ENCODE results near the gene CCHCR1. TPM values are rescaled to one million over a fixed set of nuclear protein-coding genes. Genes with fewer than 3 reads are reported as not detected.

Gene CCHCR1
- total and polyA plus RNA-seq, 7 experiments from 2014 or later = 6.9 to 46.4 (median 24.2) TPM

DNA sequence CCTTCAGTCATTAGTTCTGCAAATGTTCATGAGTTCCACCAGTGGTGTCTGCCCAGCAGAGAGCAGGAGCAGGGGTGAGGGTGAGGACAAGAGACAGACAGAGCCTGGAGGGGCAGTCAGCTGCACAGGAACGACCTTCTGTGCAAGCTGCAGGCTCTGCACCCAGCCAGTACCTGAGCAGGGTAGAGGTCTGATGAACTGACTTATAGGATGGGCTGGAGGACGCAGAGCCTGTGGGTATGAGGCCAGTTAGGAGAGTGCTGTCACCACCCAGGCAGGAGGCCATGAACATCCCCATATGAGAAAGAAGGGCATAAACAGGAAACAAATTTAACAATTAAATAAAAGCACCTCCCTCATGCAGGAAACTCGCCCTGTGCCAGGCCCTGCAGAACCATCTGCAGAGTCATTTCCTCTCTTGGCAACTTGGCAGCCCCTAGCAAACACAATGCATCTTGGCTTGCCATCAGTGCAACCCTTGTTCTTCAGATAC is 63.2 kb downstream of the CCHCR1 start:
- Histone ChIP-seq H3K9me3 (ENCODE audit: control insufficient read depth in 2 of 3, low read length in 3 of 3) (no peaks in the 10 kb centered on the region), H3K36me3 (ENCODE audit: control insufficient read depth in 2 of 3, insufficient read depth in 3 of 3, low read length in 3 of 3) (no peaks in the 10 kb centered on the region), H3K4me3 (ENCODE audit: low read length) (peak overlapping the region; percentile 20), H3K27ac (ENCODE audit: low read depth, low read length) (peak overlapping the region; percentile 39), H3K4me1 (ENCODE audit: control insufficient read depth in 2 of 2, insufficient read depth in 2 of 2, low read length in 2 of 2) (peaks cover 28 to 39% of the 10 kb centered on the region in 2 donors), H3K27me3 (ENCODE audit: control insufficient read depth in 2 of 2, insufficient read depth in 2 of 2, low read length in 2 of 2) (no peaks in the 10 kb centered on the region)
- peaks cover 16 to 54% (median 42%) of the 10 kb centered on the region in 7 donors for H3K4me1 Mint-ChIP-seq
- H3K4me3 Mint-ChIP-seq = peak overlapping the region; percentile 58 to 91 (median 76)
- CTCF ChIA-PET = interaction anchor here (0.6 to 3.5 kb wide), 11 partner anchors 8 to 412 kb away, joined by 3 to 21 read pairs (median 3); partner anchors contain the start of genes PSORS1C1 and VARS2
- H3K27me3 Mint-ChIP-seq = peaks cover 0 to 12% (median 0%) of the 10 kb centered on the region in 5 donors
- peak; percentile 78 for ATAC-seq
- peak overlapping the region; percentile 75 to 99 (median 96) for H3K27ac Mint-ChIP-seq
- intact Hi-C loops (cut with micrococcal nuclease) = loop anchor here in 1 of 2 donors (1.0 kb wide), 2 partner anchors 21 to 34 kb away; no protein-coding TSS in a partner anchor
- H3K36me3 Mint-ChIP-seq = peaks cover 0 to 1% (median 0%) of the 10 kb centered on the region in 5 donors
- peaks cover 0 to 2% (median 0%) of the 10 kb centered on the region in 11 donors for H3K9me3 Mint-ChIP-seq
- DNase-seq = peak in 7 of 9 donors; percentile 13 to 75 (median 65)
- POLR2A ChIA-PET = interaction anchor here (0.6 to 2.5 kb wide), 8 partner anchors 15 to 562 kb away, joined by 3 to 11 read pairs (median 6); partner anchors contain the start of genes DDR1, PSORS1C1 and VARS2

DNA sequence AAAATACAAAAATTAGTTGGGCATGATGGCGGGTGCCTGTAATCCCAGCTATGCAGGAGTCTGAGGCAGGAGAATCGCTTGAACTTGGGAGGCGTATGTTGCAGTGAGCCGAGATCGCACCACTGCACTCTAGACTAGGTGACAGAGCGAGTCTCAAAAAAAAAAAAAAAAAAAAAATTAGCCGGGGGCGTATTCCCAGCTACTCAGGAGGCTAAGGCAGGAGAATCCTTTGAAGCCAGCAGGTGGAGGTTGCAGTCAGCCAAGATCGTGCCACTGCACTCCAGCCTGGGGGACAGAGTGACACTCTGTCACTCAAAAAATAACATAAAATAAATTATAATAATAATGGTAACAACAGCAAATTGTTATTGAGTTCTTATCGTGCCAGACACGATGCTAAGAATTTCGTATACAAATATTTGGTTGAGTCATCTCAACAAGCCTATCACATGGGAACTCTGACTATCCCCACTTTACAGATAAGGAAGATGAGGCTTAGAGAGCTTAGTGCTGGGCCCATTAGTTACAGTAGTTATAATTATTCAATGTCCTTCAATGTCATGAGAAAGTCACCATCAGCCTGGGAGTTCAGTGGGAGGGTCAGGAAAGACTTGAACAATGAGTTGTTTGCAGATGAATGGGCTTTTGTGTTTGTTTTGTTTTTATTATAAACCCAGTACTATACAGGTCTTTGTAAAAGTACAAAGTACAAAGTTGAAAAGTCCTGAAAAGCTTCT is 64.7 kb downstream of the CCHCR1 start:
- Histone ChIP-seq H3K9me3 (ENCODE audit: control insufficient read depth in 2 of 3, low read length in 3 of 3) (no peaks in the 10 kb centered on the region), H3K4me3 (ENCODE audit: low read length) (no peak overlapping the region), H3K4me1 (ENCODE audit: control insufficient read depth in 2 of 2, insufficient read depth in 2 of 2, low read length in 2 of 2) (peaks cover 28 to 39% of the 10 kb centered on the region in 2 donors), H3K36me3 (ENCODE audit: control insufficient read depth in 2 of 3, insufficient read depth in 3 of 3, low read length in 3 of 3) (no peaks in the 10 kb centered on the region), H3K27me3 (ENCODE audit: control insufficient read depth in 2 of 2, insufficient read depth in 2 of 2, low read length in 2 of 2) (no peaks in the 10 kb centered on the region), H3K27ac (ENCODE audit: low read depth, low read length) (no peak overlapping the region)
- Mint-ChIP-seq H3K9me3 (peaks cover 0 to 2% (median 0%) of the 10 kb centered on the region in 11 donors), H3K4me3 (peak overlapping the region in 1 of 10 donors; percentile 43), H3K27me3 (peaks cover 0 to 4% (median 0%) of the 10 kb centered on the region in 5 donors), H3K27ac (peak overlapping the region in 7 of 9 donors; percentile 33 to 98 (median 62)), H3K36me3 (peaks cover 0 to 1% (median 0%) of the 10 kb centered on the region in 5 donors), H3K4me1 (peaks cover 16 to 51% (median 39%) of the 10 kb centered on the region in 7 donors)
- intact Hi-C loops (cut with micrococcal nuclease) = no loop called here
- DNase-seq (no peak), ATAC-seq (no peak)
- CTCF ChIA-PET = interaction anchor here (0.6 to 3.5 kb wide), 13 partner anchors 9 to 1231 kb away, joined by 3 to 21 read pairs (median 3); partner anchors contain the start of genes PSORS1C1 and VARS2
- POLR2A ChIA-PET = interaction anchor here (0.9 to 2.5 kb wide), 10 partner anchors 9 to 560 kb away, joined by 3 to 11 read pairs (median 6); partner anchors contain the start of genes DDR1, PSORS1C1 and VARS2

Other genes with a start within 250 kb of the CCHCR1 start
- 10 to 100 TPM; 18.8 to 42.3 (median 32.2) TPM for gene GTF2H4, start 249.6 kb downstream of the CCHCR1 start, total RNA-seq
- gene GTF2H4, start 249.6 kb downstream of the CCHCR1 start, polyA plus RNA-seq = 10 to 100 TPM in 1 of 2 donors, 1 to 10 TPM in 1; 8.0 to 12.1 TPM
- 10 to 100 TPM; 22.2 to 47.3 (median 37.9) TPM for gene VARS2, start 243.6 kb downstream of the CCHCR1 start, total RNA-seq
- gene VARS2, start 243.6 kb downstream of the CCHCR1 start, polyA plus RNA-seq = 10 to 100 TPM; 17.1 to 18.9 TPM
- not detected for gene SFTA2, start 225.6 kb downstream of the CCHCR1 start, total RNA-seq
- gene SFTA2, start 225.6 kb downstream of the CCHCR1 start, polyA plus RNA-seq = under 1 TPM in 1 of 2 donors, not detected in 1; 0.34 TPM
- not detected for gene MUCL3, start 216.8 kb downstream of the CCHCR1 start, total RNA-seq
- gene MUCL3, start 216.8 kb downstream of the CCHCR1 start, polyA plus RNA-seq = not detected
- gene MUC21, start 174.1 kb downstream of the CCHCR1 start, total RNA-seq = not detected
- gene MUC21, start 174.1 kb downstream of the CCHCR1 start, polyA plus RNA-seq = not detected
- gene MUC22, start 147.3 kb downstream of the CCHCR1 start, total RNA-seq = not detected
- not detected for gene MUC22, start 147.3 kb downstream of the CCHCR1 start, polyA plus RNA-seq
- gene C6orf15, start 45.2 kb downstream of the CCHCR1 start, total RNA-seq = not detected
- gene C6orf15, start 45.2 kb downstream of the CCHCR1 start, polyA plus RNA-seq = not detected
- gene PSORS1C1, start 43.0 kb downstream of the CCHCR1 start, total RNA-seq = not detected
- not detected for gene PSORS1C1, start 43.0 kb downstream of the CCHCR1 start, polyA plus RNA-seq
- gene CDSN, start 37.4 kb downstream of the CCHCR1 start, total RNA-seq = not detected
- gene CDSN, start 37.4 kb downstream of the CCHCR1 start, polyA plus RNA-seq = not detected
- gene PSORS1C2, start 18.7 kb downstream of the CCHCR1 start, total RNA-seq = not detected
- not detected for gene PSORS1C2, start 18.7 kb downstream of the CCHCR1 start, polyA plus RNA-seq
- 10 to 100 TPM in 1 of 5 experiments, 1 to 10 TPM in 4; 4.3 to 78.9 (median 9.4) TPM for gene TCF19, start 787 bp upstream of the CCHCR1 start, total RNA-seq
- gene TCF19, start 787 bp upstream of the CCHCR1 start, polyA plus RNA-seq = 1 to 10 TPM; 9.4 to 9.7 TPM
- under 1 TPM in 1 of 5 experiments, not detected in 4; 0.46 TPM for gene POU5F1, start 12.9 kb upstream of the CCHCR1 start, total RNA-seq
- under 1 TPM in 1 of 2 donors, not detected in 1; 0.18 TPM for gene POU5F1, start 12.9 kb upstream of the CCHCR1 start, polyA plus RNA-seq
- gene HLA-C, start 114.3 kb upstream of the CCHCR1 start, total RNA-seq = 1,000 to 10,000 TPM; 1,349 to 2,513 (median 1,489) TPM
- gene HLA-C, start 114.3 kb upstream of the CCHCR1 start, polyA plus RNA-seq = 1,000 to 10,000 TPM; 2,614 to 2,874 TPM
- 1,000 to 10,000 TPM; 5,136 to 7,364 (median 5,516) TPM for gene HLA-B, start 199.4 kb upstream of the CCHCR1 start, total RNA-seq
- gene HLA-B, start 199.4 kb upstream of the CCHCR1 start, polyA plus RNA-seq = 1,000 to 10,000 TPM; 5,467 to 7,459 TPM
- gene MICA, start 245.8 kb upstream of the CCHCR1 start, total RNA-seq = 10 to 100 TPM; 12.1 to 17.4 (median 15.2) TPM
- 1 to 10 TPM; 4.3 to 8.4 TPM for gene MICA, start 245.8 kb upstream of the CCHCR1 start, polyA plus RNA-seq